ENCODE data around the gene C20orf141.

Gene C20orf141

GRCh38 chr20:2793471-2793870 is 21.3 kb upstream of the C20orf141 start:
- H3K4me2 ChIP-seq (ENCODE audit: low read length): no peak overlapping the region
- H3K79me1 ChIP-seq (ENCODE audit: low read length): no peaks in the 10 kb centered on the region
- H3K23ac ChIP-seq (ENCODE audit: low read length): no peak overlapping the region
- no peak overlapping the region for H4K8ac ChIP-seq (ENCODE audit: low read depth, low read length)
- no peak overlapping the region for H3K56ac ChIP-seq (ENCODE audit: low read length)
- peaks cover 13% of the 10 kb centered on the region for H3K36me3 ChIP-seq (ENCODE audit: control insufficient read depth, insufficient read depth, low read length)
- H3K4me1 ChIP-seq (ENCODE audit: control insufficient read depth, low read depth, low read length): no peaks in the 10 kb centered on the region
- no peak overlapping the region for H2BK5ac ChIP-seq (ENCODE audit: low read length)
- no peak overlapping the region for H3K4me3 ChIP-seq (ENCODE audit: low read length)
- H2BK120ac ChIP-seq (ENCODE audit: low read depth, low read length): no peak overlapping the region
- DNase-seq: no peak
- no peaks in the 10 kb centered on the region for H3K79me2 ChIP-seq (ENCODE audit: control insufficient read depth, insufficient read depth, low read length)
- H2BK15ac ChIP-seq (replicated peaks; ENCODE audit: low read depth): no peak overlapping the region
- no peak overlapping the region for H3K4ac ChIP-seq (ENCODE audit: low read depth, low read length)
- no peak overlapping the region for H3K27ac ChIP-seq (ENCODE audit: low read depth, low read length)
- H2AK5ac ChIP-seq (ENCODE audit: low read length): no peak overlapping the region
- H3K18ac ChIP-seq (ENCODE audit: low read length): no peak overlapping the region
- WGBS (ENCODE audit: extremely low coverage, insufficient coverage, low lambda C conversion rate): no CpG with 5 or more reads among the region's 6 CpGs
- H4K5ac ChIP-seq (ENCODE audit: low read length): no peak overlapping the region
- H3K9ac ChIP-seq (ENCODE audit: low read length): no peak overlapping the region
- H3K27me3 ChIP-seq (ENCODE audit: insufficient read depth, low read length, poor library complexity): no peaks in the 10 kb centered on the region

DNA sequence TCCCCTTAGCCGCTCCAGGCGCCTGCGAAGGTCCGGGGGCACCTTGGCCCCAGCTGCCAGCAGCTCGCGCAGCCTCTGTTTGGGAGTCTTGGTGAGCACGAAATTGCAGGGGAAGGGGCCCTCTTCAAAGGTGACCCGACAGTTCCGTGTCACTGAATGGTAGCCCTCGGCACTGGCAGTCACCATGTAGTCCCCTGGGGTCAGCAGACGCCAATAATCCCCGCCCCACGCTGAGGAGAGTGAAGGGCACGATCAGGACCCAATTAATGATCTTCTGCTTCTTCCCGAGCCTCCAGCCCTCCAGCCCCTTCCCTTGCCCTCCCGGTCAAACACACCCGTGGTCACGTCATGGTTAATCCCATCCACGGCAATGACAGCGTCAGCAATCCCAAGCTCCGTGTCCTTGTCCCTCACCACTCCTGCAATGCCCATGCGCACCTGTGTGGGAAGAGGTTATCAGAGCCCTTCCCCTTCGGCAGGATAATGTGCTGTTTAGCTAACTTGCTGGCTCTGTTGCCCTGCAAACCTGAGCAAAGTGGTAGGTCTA is 20.5 kb upstream of the C20orf141 start:
- Histone ChIP-seq H2BK120ac (ENCODE audit: low read depth, low read length) (no peak overlapping the region), H2AK5ac (ENCODE audit: low read length) (no peak overlapping the region), H3K18ac (ENCODE audit: low read length) (no peak overlapping the region), H3K4me2 (ENCODE audit: low read length) (no peak overlapping the region), H3K36me3 (ENCODE audit: control insufficient read depth, insufficient read depth, low read length) (peaks cover 13% of the 10 kb centered on the region), H3K27me3 (ENCODE audit: insufficient read depth, low read length, poor library complexity) (no peaks in the 10 kb centered on the region), H4K5ac (ENCODE audit: low read length) (no peak overlapping the region), H3K79me1 (ENCODE audit: low read length) (no peaks in the 10 kb centered on the region), H3K27ac (ENCODE audit: low read depth, low read length) (no peak overlapping the region), H4K8ac (ENCODE audit: low read depth, low read length) (no peak overlapping the region), H3K4me1 (ENCODE audit: control insufficient read depth, low read depth, low read length) (peaks cover under 1% of the 10 kb centered on the region), H2BK5ac (ENCODE audit: low read length) (no peak overlapping the region), H3K4ac (ENCODE audit: low read depth, low read length) (no peak overlapping the region), H3K79me2 (ENCODE audit: control insufficient read depth, insufficient read depth, low read length) (no peaks in the 10 kb centered on the region), H3K23ac (ENCODE audit: low read length) (no peak overlapping the region), H2BK15ac (replicated peaks; ENCODE audit: low read depth) (no peak overlapping the region), H3K4me3 (ENCODE audit: low read length) (no peak overlapping the region), H3K56ac (ENCODE audit: low read length) (no peak overlapping the region), H3K9ac (ENCODE audit: low read length) (no peak overlapping the region)
- WGBS (ENCODE audit: extremely low coverage, insufficient coverage, low lambda C conversion rate): no CpG with 5 or more reads among the region's 23 CpGs
- no peak for DNase-seq

DNA sequence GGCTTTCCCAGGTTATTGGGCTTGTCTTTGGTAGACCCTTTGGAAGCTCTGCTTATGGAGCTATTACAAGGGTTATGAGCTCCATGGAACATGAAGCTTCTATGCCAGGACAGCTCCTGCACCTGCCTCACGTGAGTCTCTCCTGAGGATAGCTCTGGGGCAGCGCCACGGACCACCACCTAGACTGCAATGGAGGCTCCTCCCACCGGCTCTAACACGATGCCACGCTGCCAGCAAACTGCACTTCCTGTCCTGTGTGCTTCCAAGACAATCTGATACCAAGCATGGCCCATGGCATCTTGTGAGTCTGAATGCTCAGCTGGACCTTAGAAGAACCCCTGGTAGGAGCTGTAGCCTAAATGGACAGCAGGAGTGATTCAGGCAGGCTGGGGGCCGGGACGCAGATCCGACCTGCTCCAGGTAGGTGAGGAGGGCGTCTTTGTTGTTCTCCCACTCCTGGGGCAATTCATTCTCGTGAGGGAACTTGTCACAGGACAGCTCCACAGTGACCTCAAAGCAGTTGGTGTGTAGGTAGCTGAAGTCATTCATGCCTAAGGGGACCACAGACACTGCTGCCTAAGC is 19.8 kb upstream of the C20orf141 start:
- Histone ChIP-seq H3K79me2 (ENCODE audit: control insufficient read depth, insufficient read depth, low read length) (no peaks in the 10 kb centered on the region), H3K9ac (ENCODE audit: low read length) (no peak overlapping the region), H3K4me3 (ENCODE audit: low read length) (no peak overlapping the region), H4K8ac (ENCODE audit: low read depth, low read length) (no peak overlapping the region), H2BK15ac (replicated peaks; ENCODE audit: low read depth) (no peak overlapping the region), H3K56ac (ENCODE audit: low read length) (no peak overlapping the region), H3K27me3 (ENCODE audit: insufficient read depth, low read length, poor library complexity) (no peaks in the 10 kb centered on the region), H3K18ac (ENCODE audit: low read length) (no peak overlapping the region), H2BK120ac (ENCODE audit: low read depth, low read length) (no peak overlapping the region), H3K4ac (ENCODE audit: low read depth, low read length) (no peak overlapping the region), H4K5ac (ENCODE audit: low read length) (no peak overlapping the region), H3K36me3 (ENCODE audit: control insufficient read depth, insufficient read depth, low read length) (peaks cover 13% of the 10 kb centered on the region), H2BK5ac (ENCODE audit: low read length) (no peak overlapping the region), H3K23ac (ENCODE audit: low read length) (no peak overlapping the region), H3K4me1 (ENCODE audit: control insufficient read depth, low read depth, low read length) (peaks cover 3% of the 10 kb centered on the region), H3K79me1 (ENCODE audit: low read length) (no peaks in the 10 kb centered on the region), H2AK5ac (ENCODE audit: low read length) (no peak overlapping the region), H3K27ac (ENCODE audit: low read depth, low read length) (no peak overlapping the region), H3K4me2 (ENCODE audit: low read length) (no peak overlapping the region)
- no CpG with 5 or more reads among the region's 11 CpGs for WGBS (ENCODE audit: extremely low coverage, insufficient coverage, low lambda C conversion rate)
- no peak for DNase-seq

DNA sequence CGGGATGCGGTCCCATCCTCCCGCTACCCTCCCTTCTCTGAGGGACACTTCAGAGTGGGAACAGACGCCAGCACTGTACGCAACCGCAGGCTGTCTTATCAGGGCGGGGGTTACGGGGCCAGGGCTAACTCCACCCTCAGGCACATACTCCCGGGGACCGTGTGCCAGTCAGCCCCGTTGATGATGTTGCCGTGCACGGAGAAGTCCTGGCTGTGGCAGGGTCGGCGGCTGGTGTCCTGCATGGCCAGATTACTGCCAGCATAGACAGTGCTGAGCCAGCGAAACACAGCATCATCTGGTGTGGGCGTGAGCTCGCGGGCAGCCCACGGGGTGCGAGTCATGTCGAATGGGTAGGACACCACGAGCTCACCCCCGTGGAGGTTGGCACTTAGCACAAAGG is 19.3 kb upstream of the C20orf141 start:
- H3K23ac ChIP-seq (ENCODE audit: low read length): no peak overlapping the region
- H3K36me3 ChIP-seq (ENCODE audit: control insufficient read depth, insufficient read depth, low read length): peaks cover 13% of the 10 kb centered on the region
- no peak overlapping the region for H3K4me3 ChIP-seq (ENCODE audit: low read length)
- peaks cover 3% of the 10 kb centered on the region for H3K4me1 ChIP-seq (ENCODE audit: control insufficient read depth, low read depth, low read length)
- H3K79me2 ChIP-seq (ENCODE audit: control insufficient read depth, insufficient read depth, low read length): no peaks in the 10 kb centered on the region
- WGBS (ENCODE audit: extremely low coverage, insufficient coverage, low lambda C conversion rate): no CpG with 5 or more reads among the region's 24 CpGs
- H3K4me2 ChIP-seq (ENCODE audit: low read length): no peak overlapping the region
- no peak for DNase-seq
- H3K27ac ChIP-seq (ENCODE audit: low read depth, low read length): no peak overlapping the region
- no peak overlapping the region for H4K8ac ChIP-seq (ENCODE audit: low read depth, low read length)
- no peak overlapping the region for H3K56ac ChIP-seq (ENCODE audit: low read length)
- H3K4ac ChIP-seq (ENCODE audit: low read depth, low read length): no peak overlapping the region
- H2BK120ac ChIP-seq (ENCODE audit: low read depth, low read length): no peak overlapping the region
- no peak overlapping the region for H3K18ac ChIP-seq (ENCODE audit: low read length)
- H2BK5ac ChIP-seq (ENCODE audit: low read length): no peak overlapping the region
- no peak overlapping the region for H4K5ac ChIP-seq (ENCODE audit: low read length)
- H2AK5ac ChIP-seq (ENCODE audit: low read length): no peak overlapping the region
- H3K79me1 ChIP-seq (ENCODE audit: low read length): no peaks in the 10 kb centered on the region
- H3K27me3 ChIP-seq (ENCODE audit: insufficient read depth, low read length, poor library complexity): no peaks in the 10 kb centered on the region
- H3K9ac ChIP-seq (ENCODE audit: low read length): no peak overlapping the region
- no peak overlapping the region for H2BK15ac ChIP-seq (replicated peaks; ENCODE audit: low read depth)

DNA sequence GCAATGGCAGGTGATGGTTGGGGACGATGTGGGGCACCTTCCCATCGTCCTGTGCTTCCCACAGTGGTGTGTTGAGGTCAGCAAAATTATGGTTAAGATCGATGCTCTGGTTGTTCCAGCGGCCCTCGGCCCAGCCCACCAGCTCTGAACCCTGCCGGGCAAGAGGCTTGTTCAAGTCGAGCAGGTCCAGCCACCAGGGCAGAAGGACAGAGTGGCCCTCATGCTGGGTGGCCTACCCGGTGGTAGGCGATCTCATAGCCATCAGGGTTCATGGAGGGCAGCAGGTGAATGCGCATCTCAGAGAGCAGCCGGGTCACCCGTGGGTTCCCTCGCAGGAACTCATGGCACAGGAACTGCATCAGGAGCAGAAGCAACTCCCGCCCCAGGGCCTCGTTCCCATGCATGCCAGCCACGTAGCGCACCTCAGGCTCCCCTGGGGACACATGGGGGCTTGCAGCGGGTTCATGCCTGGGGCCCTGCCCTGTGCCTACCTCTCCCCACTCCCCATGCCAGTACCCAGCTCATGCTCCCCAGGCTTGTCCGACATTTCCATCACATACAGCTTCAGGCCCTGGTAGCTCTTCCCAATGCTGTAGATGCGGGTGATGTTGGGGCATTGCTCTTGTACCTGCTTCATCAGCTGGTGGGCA is 18.7 kb upstream of the C20orf141 start:
- H3K9ac ChIP-seq (ENCODE audit: low read length): no peak overlapping the region
- H3K56ac ChIP-seq (ENCODE audit: low read length): no peak overlapping the region
- no peak overlapping the region for H3K23ac ChIP-seq (ENCODE audit: low read length)
- DNase-seq: no peak
- H3K27me3 ChIP-seq (ENCODE audit: insufficient read depth, low read length, poor library complexity): no peaks in the 10 kb centered on the region
- H3K4me3 ChIP-seq (ENCODE audit: low read length): no peak overlapping the region
- no peak overlapping the region for H3K18ac ChIP-seq (ENCODE audit: low read length)
- no peak overlapping the region for H2BK5ac ChIP-seq (ENCODE audit: low read length)
- no peak overlapping the region for H3K27ac ChIP-seq (ENCODE audit: low read depth, low read length)
- H3K4ac ChIP-seq (ENCODE audit: low read depth, low read length): no peak overlapping the region
- no peaks in the 10 kb centered on the region for H3K79me2 ChIP-seq (ENCODE audit: control insufficient read depth, insufficient read depth, low read length)
- peaks cover 4% of the 10 kb centered on the region for H3K4me1 ChIP-seq (ENCODE audit: control insufficient read depth, low read depth, low read length)
- no peak overlapping the region for H4K8ac ChIP-seq (ENCODE audit: low read depth, low read length)
- peaks cover 13% of the 10 kb centered on the region for H3K36me3 ChIP-seq (ENCODE audit: control insufficient read depth, insufficient read depth, low read length)
- no peaks in the 10 kb centered on the region for H3K79me1 ChIP-seq (ENCODE audit: low read length)
- no peak overlapping the region for H4K5ac ChIP-seq (ENCODE audit: low read length)
- H2BK15ac ChIP-seq (replicated peaks; ENCODE audit: low read depth): no peak overlapping the region
- no peak overlapping the region for H3K4me2 ChIP-seq (ENCODE audit: low read length)
- WGBS (ENCODE audit: extremely low coverage, insufficient coverage, low lambda C conversion rate): no CpG with 5 or more reads among the region's 20 CpGs
- H2AK5ac ChIP-seq (ENCODE audit: low read length): no peak overlapping the region
- H2BK120ac ChIP-seq (ENCODE audit: low read depth, low read length): no peak overlapping the region
